HepG2 (cell line): ENCODE data around the gene CHPF. TPM values are rescaled to one million over a fixed set of nuclear protein-coding genes. Genes with fewer than 3 reads are reported as not detected.

Experiments used
- ATRX ChIP-seq: sonication (generic); formaldehyde crosslinking; IDR thresholded peaks from 2 replicates; pipeline ENCODE4 v1.4.0; 2020; ENCODE audit warnings: missing genetic modification reagents, borderline replicate concordance
- EP300 ChIP-seq, 3 experiments: sonication (generic) in 1 of 3; formaldehyde crosslinking in 1 of 3; IDR thresholded peaks; 2 replicates each; pipeline versions ENCODE4 v1.5.1 to v1.6.1; 2011 to 2020; ENCODE audit warnings: low read depth in 2 of 3, low read length in 2 of 3, borderline replicate concordance in 1 of 3, improper control_type of control experiment in 1 of 3, mild to moderate bottlenecking in 1 of 3, missing genetic modification reagents in 1 of 3, moderate library complexity in 1 of 3
- GMEB1 ChIP-seq: sonication (generic); formaldehyde crosslinking; IDR thresholded peaks from 2 replicates; pipeline ENCODE4 v1.5.1; 2020; ENCODE audit warnings: missing genetic modification reagents, mild to moderate bottlenecking, borderline replicate concordance
- HMG20A ChIP-seq: IDR thresholded peaks from 2 replicates; pipeline ENCODE4 v1.6.1; 2016; ENCODE audit warnings: borderline replicate concordance
- MEIS2 ChIP-seq: sonication (generic); formaldehyde crosslinking; IDR thresholded peaks from 2 replicates; pipeline ENCODE4 v1.9.0; 2021; ENCODE audit warnings: mild to moderate bottlenecking, missing genetic modification reagents
- MTERF4 ChIP-seq: sonication (generic); formaldehyde crosslinking; IDR thresholded peaks from 2 replicates; pipeline ENCODE4 v1.8.0; 2023; ENCODE audit warnings: mild to moderate bottlenecking, missing genetic modification reagents
- NAIF1 ChIP-seq: sonication (generic); formaldehyde crosslinking; IDR thresholded peaks from 2 replicates; pipeline ENCODE4 v1.5.0; 2020; ENCODE audit warnings: mild to moderate bottlenecking, missing genetic modification reagents, borderline replicate concordance
- PHF20 ChIP-seq: sonication (generic); formaldehyde crosslinking; IDR thresholded peaks from 2 replicates; pipeline ENCODE4 v1.5.0; 2020; ENCODE audit warnings: mild to moderate bottlenecking, missing genetic modification reagents
- TBX2 ChIP-seq: sonication (generic); formaldehyde crosslinking; IDR thresholded peaks from 2 replicates; pipeline ENCODE4 v1.5.0; 2020; ENCODE audit warnings: missing genetic modification reagents, mild to moderate bottlenecking, borderline replicate concordance
- TFE3 ChIP-seq: IDR thresholded peaks from 2 replicates; pipeline ENCODE4 v1.6.1; 2016
- TGIF2 ChIP-seq: IDR thresholded peaks from 2 replicates; pipeline ENCODE4 v1.6.1; 2016; ENCODE audit warnings: control low read depth, missing compliant biosample characterization
- ZBTB3 ChIP-seq: sonication (generic); formaldehyde crosslinking; IDR thresholded peaks from 2 replicates; pipeline ENCODE4 v1.4.0; 2020; ENCODE audit warnings: low read depth, mild to moderate bottlenecking, moderate library complexity, missing genetic modification reagents, borderline replicate concordance
- ZBTB49 ChIP-seq: sonication (generic); formaldehyde crosslinking; IDR thresholded peaks from 2 replicates; pipeline ENCODE4 v1.4.0; 2020; ENCODE audit warnings: missing genetic modification reagents, borderline replicate concordance
- ZFP36 ChIP-seq: fragments of 150-350 bp; IDR thresholded peaks from 2 replicates; pipeline ENCODE4 v1.6.1; 2018; ENCODE audit warnings: borderline replicate concordance, low read length, low read depth; ENCODE audit not compliant: partially characterized antibody
- ZFP91 ChIP-seq: sonication (generic); formaldehyde crosslinking; IDR thresholded peaks from 2 replicates; pipeline ENCODE4 v1.9.0; 2022; ENCODE audit warnings: missing genetic modification reagents, mild to moderate bottlenecking, borderline replicate concordance
- ZNF670 ChIP-seq: sonication (generic); formaldehyde crosslinking; IDR thresholded peaks from 2 replicates; pipeline ENCODE4 v1.8.0; 2022; ENCODE audit warnings: mild to moderate bottlenecking, missing genetic modification reagents, borderline replicate concordance
- ZNF7 ChIP-seq: IDR thresholded peaks from 2 replicates; pipeline ENCODE4 v1.6.1; 2016; ENCODE audit warnings: missing biosample characterization, missing genetic modification reagents
- ZNF724P ChIP-seq: sonication (generic); formaldehyde crosslinking; IDR thresholded peaks from 2 replicates; pipeline ENCODE4 v1.8.0; 2022; ENCODE audit warnings: missing genetic modification reagents, borderline replicate concordance
- ZNF841 ChIP-seq: sonication (generic); formaldehyde crosslinking; IDR thresholded peaks from 2 replicates; pipeline ENCODE4 v1.8.1; 2023; ENCODE audit warnings: missing genetic modification reagents, borderline replicate concordance
- ZSCAN29 ChIP-seq: sonication (generic); formaldehyde crosslinking; conservative IDR thresholded peaks from 2 replicates; pipeline ENCODE4 v1.4.0; 2020; ENCODE audit warnings: mild to moderate bottlenecking, missing genetic modification reagents
- polyA plus RNA-seq, 8 experiments: library from polyadenylated mRNA; depleted of rRNA in 3 of 8; stranded (reverse) in 7 of 8; unstranded in 1 of 8; fragments of >200 nt; fragmentation: Illumina TruSeq in 4 of 8; extraction: Trizol in 4 of 8; gene quantifications; 2 replicates each; pipeline versions ENCODE4 v1.2.1 to v1.2.3, GENCODE V29; 2011 to 2016; ENCODE audit warnings: low read depth in 4 of 8, missing spikeins in 1 of 8, mixed read lengths in 1 of 8; ENCODE audit not compliant: insufficient read depth in 1 of 8
- total RNA-seq, 5 experiments: library from RNA; depleted of rRNA; stranded (reverse); fragments of >200 nt; fragmentation: Illumina TruSeq; extraction: Trizol; gene quantifications; 2 replicates each; pipeline ENCODE4 v1.2.3, GENCODE V29; 2016; ENCODE audit warnings: low read depth in 1 of 5

Gene CHPF
- total and polyA plus RNA-seq, 2 of the 13 experiments (the other 11 are each of a cell fraction or from before 2014, with no cell fraction given) = 79.6 to 111 TPM

- peak; percentile 45; the same call in 1 of the 2 replicates for TF ChIP-seq ZFP91 (CRISPR knock-in tag)
- no peak for TF ChIP-seq ZBTB3 (CRISPR knock-in tag)
- no peak for TF ChIP-seq ZNF724P
- no peak for TF ChIP-seq ZFP36
- TF ChIP-seq TBX2 (CRISPR knock-in tag) = peak; percentile 58; the same call in 1 of the 2 replicates
- no peak for TF ChIP-seq ZNF670 (CRISPR knock-in tag)
- TF ChIP-seq ATRX = no peak
- TF ChIP-seq ZBTB49 = no peak
- no peak for TF ChIP-seq ZSCAN29 (CRISPR knock-in tag)
- TF ChIP-seq ZNF7 = no peak
- TF ChIP-seq TFE3 (CRISPR knock-in tag) = peak; percentile 20; the same call in 1 of the 2 replicates
- no peak for TF ChIP-seq NAIF1
- no peak for TF ChIP-seq EP300 (IDR thresholded peaks at IDR 0.05; ENCODE audit: low read depth in 2 of 2, low read length in 2 of 2)
- no peak for TF ChIP-seq EP300 (CRISPR knock-in tag; IDR thresholded peaks at IDR 0.05; ENCODE audit: borderline replicate concordance)
- TF ChIP-seq TGIF2 (CRISPR knock-in tag) = peak; percentile 75; the same call in 1 of the 2 replicates
- TF ChIP-seq GMEB1 (CRISPR knock-in tag) = no peak
- TF ChIP-seq MTERF4 (CRISPR knock-in tag) = 0 out of 2 replicates have a peak, but pooled peaks have one; percentile 53
- no peak for TF ChIP-seq HMG20A (CRISPR knock-in tag)
- TF ChIP-seq PHF20 (CRISPR knock-in tag) = no peak
- no peak for TF ChIP-seq ZNF841
- peak; percentile 73; the same call in 1 of the 2 replicates for TF ChIP-seq MEIS2
Observed at GRCh38 chr2:219495531-219496122, 48.0 kb downstream of the CHPF start (continued).
